ENCODE results near the gene SLC13A2.

DNA sequence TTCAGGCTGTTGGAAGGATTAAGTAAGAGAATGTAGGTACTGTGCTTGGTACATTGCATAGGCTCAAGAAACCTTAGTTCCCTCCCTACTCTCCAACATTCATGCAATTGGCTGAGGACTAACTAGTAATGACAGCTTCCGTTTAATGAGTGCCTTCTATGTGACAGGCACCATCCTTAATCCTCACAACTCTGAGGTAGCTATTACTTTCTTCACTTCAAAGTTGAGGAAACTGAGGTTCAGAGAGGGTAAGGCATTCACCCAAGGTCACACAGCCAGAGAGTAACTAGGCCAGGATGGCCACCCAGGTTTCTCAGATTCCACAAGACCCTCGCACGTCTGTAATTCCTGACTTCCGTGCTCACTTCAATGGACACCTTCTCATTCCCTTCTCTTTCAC, 56.8 kb downstream of the SLC13A2 start:
- no peak for TF ChIP-seq CTCF (IDR thresholded peaks at IDR 0.05)
- TF ChIP-seq POLR2A (IDR thresholded peaks at IDR 0.05), result no peak
- TF ChIP-seq POLR2AphosphoS5 (IDR thresholded peaks at IDR 0.05; ENCODE audit: insufficient read depth in 1 of 2, low read depth in 1 of 2), result no peak
